ENCODE results near the gene USP28.

The USP28 gene

DNA sequence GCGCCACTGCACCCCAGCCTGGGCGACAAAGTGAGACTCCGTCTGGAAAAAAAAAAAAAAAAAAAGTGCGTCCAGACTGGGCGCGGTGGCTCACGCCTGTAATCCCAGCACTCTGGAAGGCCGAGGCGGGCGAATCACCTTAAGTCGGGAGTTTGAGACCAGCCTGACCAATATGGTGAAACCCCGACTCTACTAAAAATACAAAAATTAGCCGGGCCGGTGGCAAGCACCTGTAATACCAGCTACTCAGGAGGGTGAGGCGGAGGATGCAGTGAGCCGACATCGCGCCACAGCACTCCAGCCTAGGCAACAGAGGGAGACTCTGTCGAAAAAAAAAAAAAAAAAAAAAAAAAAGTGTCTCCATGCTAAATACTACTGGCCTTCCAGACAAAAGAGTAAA, 1.3 kb downstream of the USP28 start:
- no peaks in the 10 kb centered on the region for H3F3A ChIP-seq (ENCODE audit: insufficient read depth, low read length)
- H3K4me2 ChIP-seq (ENCODE audit: low read depth, low read length), result peak overlapping the region; percentile 79
- H3K27ac ChIP-seq (ENCODE audit: low read length), result no peak overlapping the region
- TF ChIP-seq EZH2phosphoT487 (IDR thresholded peaks at IDR 0.05; ENCODE audit: low read length), result no peak
- no peak for TF ChIP-seq EZH2 (optimal IDR thresholded peaks at IDR 0.05; ENCODE audit: low read depth, low read length)
- TF ChIP-seq CTCF (IDR thresholded peaks at IDR 0.05; ENCODE audit: low read length), result no peak
- H4K20me1 ChIP-seq (ENCODE audit: insufficient read depth, low read length), result no peaks in the 10 kb centered on the region; the same call in 1 of the 2 replicates
- no peak overlapping the region for H2AFZ ChIP-seq (ENCODE audit: low read length)
- no peak for DNase-seq
- H3K79me2 ChIP-seq (ENCODE audit: low read length), result peaks cover 58% of the 10 kb centered on the region
- H3K9me3 ChIP-seq (replicated peaks; ENCODE audit: insufficient read depth, low read length), result no peaks in the 10 kb centered on the region
- no peaks in the 10 kb centered on the region for H3K27me3 ChIP-seq (replicated peaks; ENCODE audit: insufficient read depth, low read length)
- 0 out of 2 replicates have a peak, but pooled peaks cover 5% of the 10 kb centered on the region for H3K36me3 ChIP-seq (replicated peaks; ENCODE audit: insufficient read depth, low read length)
- H3K4me3 ChIP-seq (ENCODE audit: low read length), result peak overlapping the region; percentile 77
- peak overlapping the region; percentile 56; the same call in 1 of the 2 replicates for H3K9ac ChIP-seq (ENCODE audit: low read length)
- no peaks in the 10 kb centered on the region for H3K9me2 ChIP-seq (replicated peaks; ENCODE audit: insufficient read depth, low read length)
- peaks cover 6% of the 10 kb centered on the region; the same call in 1 of the 2 replicates for H3K4me1 ChIP-seq (ENCODE audit: low read length)

DNA sequence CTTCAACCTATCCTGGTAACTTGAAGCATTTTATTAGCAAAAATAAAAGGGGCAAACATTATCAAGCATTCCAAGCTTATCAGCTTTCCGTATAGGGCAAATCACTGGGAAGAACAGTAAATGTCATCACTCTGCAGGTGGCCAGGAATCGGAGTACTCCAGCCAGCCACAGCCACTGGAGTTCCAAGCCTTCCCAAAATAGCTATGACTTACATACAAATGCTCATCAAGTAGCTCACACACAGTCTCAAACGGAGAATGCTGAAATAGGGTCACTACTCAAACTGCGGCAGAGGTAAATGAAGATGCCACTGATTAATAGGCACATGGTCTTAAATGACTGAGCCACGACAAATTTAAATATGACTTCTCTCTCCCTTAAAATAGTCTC, 2.1 kb downstream of the USP28 start:
- peaks cover 63% of the 10 kb centered on the region for H3K79me2 ChIP-seq (ENCODE audit: low read length)
- H2AFZ ChIP-seq (ENCODE audit: low read length), result no peak overlapping the region
- H3K4me3 ChIP-seq (ENCODE audit: low read length), result no peak overlapping the region
- no peak overlapping the region for H3K9ac ChIP-seq (ENCODE audit: low read length)
- H3K27ac ChIP-seq (ENCODE audit: low read length), result no peak overlapping the region
- no peaks in the 10 kb centered on the region for H3F3A ChIP-seq (ENCODE audit: insufficient read depth, low read length)
- H3K4me1 ChIP-seq (ENCODE audit: low read length), result peaks cover 6% of the 10 kb centered on the region; the same call in 1 of the 2 replicates
- no peaks in the 10 kb centered on the region; the same call in 1 of the 2 replicates for H4K20me1 ChIP-seq (ENCODE audit: insufficient read depth, low read length)
- H3K27me3 ChIP-seq (replicated peaks; ENCODE audit: insufficient read depth, low read length), result no peaks in the 10 kb centered on the region
- no peak for TF ChIP-seq EZH2 (optimal IDR thresholded peaks at IDR 0.05; ENCODE audit: low read depth, low read length)
- no peak for DNase-seq
- H3K9me2 ChIP-seq (replicated peaks; ENCODE audit: insufficient read depth, low read length), result no peaks in the 10 kb centered on the region
- H3K36me3 ChIP-seq (replicated peaks; ENCODE audit: insufficient read depth, low read length), result 0 out of 2 replicates have a peak, but pooled peaks cover 5% of the 10 kb centered on the region
- no peaks in the 10 kb centered on the region for H3K9me3 ChIP-seq (replicated peaks; ENCODE audit: insufficient read depth, low read length)
- peak overlapping the region; percentile 8; the same call in 1 of the 2 replicates for H3K4me2 ChIP-seq (ENCODE audit: low read depth, low read length)

DNA sequence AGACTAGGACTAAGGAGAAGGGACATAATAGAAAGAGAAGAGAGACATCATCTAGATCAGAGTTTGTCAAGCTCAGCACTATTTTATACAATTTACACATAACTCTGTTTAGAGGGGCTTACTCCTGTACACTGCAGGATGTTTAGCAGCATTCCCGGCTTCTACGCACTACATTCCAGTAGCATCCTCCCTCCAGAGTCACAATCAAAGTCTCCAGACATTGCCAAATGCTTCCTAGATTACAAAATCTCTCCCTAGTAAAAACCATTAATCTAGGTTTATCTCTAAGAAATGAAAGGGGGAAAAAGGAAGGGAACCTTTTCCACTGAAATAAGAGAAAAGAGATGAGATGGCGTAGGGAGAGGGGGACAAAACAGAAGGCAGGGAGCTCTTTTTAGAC, 4.0 kb downstream of the USP28 start:
- Histone ChIP-seq H3K27ac (ENCODE audit: low read length) (no peak overlapping the region), H2AFZ (ENCODE audit: low read length) (no peak overlapping the region), H3K4me1 (ENCODE audit: low read length) (peaks cover 6% of the 10 kb centered on the region; the same call in 1 of the 2 replicates), H4K20me1 (ENCODE audit: insufficient read depth, low read length) (no peaks in the 10 kb centered on the region; the same call in 1 of the 2 replicates), H3K9me3 (replicated peaks; ENCODE audit: insufficient read depth, low read length) (no peaks in the 10 kb centered on the region), H3F3A (ENCODE audit: insufficient read depth, low read length) (no peaks in the 10 kb centered on the region), H3K9me2 (replicated peaks; ENCODE audit: insufficient read depth, low read length) (no peaks in the 10 kb centered on the region), H3K4me3 (ENCODE audit: low read length) (no peak overlapping the region), H3K9ac (ENCODE audit: low read length) (no peak overlapping the region), H3K27me3 (replicated peaks; ENCODE audit: insufficient read depth, low read length) (no peaks in the 10 kb centered on the region), H3K4me2 (ENCODE audit: low read depth, low read length) (no peak overlapping the region), H3K79me2 (ENCODE audit: low read length) (peaks cover 72% of the 10 kb centered on the region), H3K36me3 (replicated peaks; ENCODE audit: insufficient read depth, low read length) (0 out of 2 replicates have a peak, but pooled peaks cover 5% of the 10 kb centered on the region)
- no peak for DNase-seq
- no peak for TF ChIP-seq EZH2phosphoT487 (IDR thresholded peaks at IDR 0.05; ENCODE audit: low read length)
- TF ChIP-seq EZH2 (optimal IDR thresholded peaks at IDR 0.05; ENCODE audit: low read depth, low read length), result no peak
- TF ChIP-seq CTCF (IDR thresholded peaks at IDR 0.05; ENCODE audit: low read length), result no peak

DNA sequence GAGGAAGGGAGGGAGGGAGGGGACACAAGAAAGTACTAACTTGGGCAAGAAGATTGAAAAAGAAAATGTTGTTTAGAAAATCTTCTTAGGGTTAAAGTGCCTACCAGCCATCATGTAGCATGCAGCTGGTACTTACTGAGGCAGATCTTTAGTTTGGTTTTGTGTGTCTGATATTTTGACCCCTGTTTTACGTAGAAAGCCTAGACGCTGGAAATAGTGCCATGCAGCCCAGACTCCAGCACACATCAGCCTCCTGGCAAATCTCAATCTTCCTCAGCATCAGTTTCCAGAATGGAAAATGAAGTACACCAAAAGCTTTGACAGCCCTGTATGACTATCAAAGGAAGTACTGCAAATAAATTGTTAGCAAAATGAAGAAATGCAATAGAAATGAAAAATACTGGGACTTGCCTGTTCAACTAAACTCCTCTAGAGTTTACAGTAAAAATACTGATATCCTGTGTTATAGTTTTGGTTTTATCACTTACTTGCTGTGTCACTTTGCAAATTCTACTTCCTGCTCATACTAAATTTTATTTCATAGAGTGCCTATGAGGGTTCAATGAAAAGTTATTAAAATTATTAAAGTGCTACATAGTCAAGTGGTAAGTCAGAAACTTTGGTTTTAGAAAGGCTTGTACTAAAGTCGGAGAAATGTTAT, 7.4 kb downstream of the USP28 start:
- 0 out of 2 replicates have a peak, but pooled peaks cover 5% of the 10 kb centered on the region for H3K36me3 ChIP-seq (replicated peaks; ENCODE audit: insufficient read depth, low read length)
- H4K20me1 ChIP-seq (ENCODE audit: insufficient read depth, low read length), result no peaks in the 10 kb centered on the region; the same call in 1 of the 2 replicates
- peaks cover 76% of the 10 kb centered on the region for H3K79me2 ChIP-seq (ENCODE audit: low read length)
- no peaks in the 10 kb centered on the region for H3K9me2 ChIP-seq (replicated peaks; ENCODE audit: insufficient read depth, low read length)
- no peak overlapping the region for H3K4me2 ChIP-seq (ENCODE audit: low read depth, low read length)
- no peaks in the 10 kb centered on the region for H3K9me3 ChIP-seq (replicated peaks; ENCODE audit: insufficient read depth, low read length)
- no peaks in the 10 kb centered on the region for H3F3A ChIP-seq (ENCODE audit: insufficient read depth, low read length)
- H2AFZ ChIP-seq (ENCODE audit: low read length), result no peak overlapping the region
- H3K9ac ChIP-seq (ENCODE audit: low read length), result no peak overlapping the region
- no peak for DNase-seq
- H3K4me3 ChIP-seq (ENCODE audit: low read length), result no peak overlapping the region
- H3K27me3 ChIP-seq (replicated peaks; ENCODE audit: insufficient read depth, low read length), result no peaks in the 10 kb centered on the region
- no peak overlapping the region for H3K27ac ChIP-seq (ENCODE audit: low read length)
- H3K4me1 ChIP-seq (ENCODE audit: low read length), result no peaks in the 10 kb centered on the region
- no peak for TF ChIP-seq EZH2phosphoT487 (IDR thresholded peaks at IDR 0.05; ENCODE audit: low read length)
- TF ChIP-seq CTCF (IDR thresholded peaks at IDR 0.05; ENCODE audit: low read length), result no peak
- TF ChIP-seq EZH2 (optimal IDR thresholded peaks at IDR 0.05; ENCODE audit: low read depth, low read length), result no peak
